ENCODE results near the gene ING1. TPM values are rescaled to one million over a fixed set of nuclear protein-coding genes. Genes with fewer than 3 reads are reported as not detected.

Gene ING1
- total RNA-seq, 1 donor from 2014 or later: 26.0 TPM

GRCh38 chr13:110772091-110772984, 58.8 kb downstream of the ING1 start:
- DNase-seq: no peak

Other genes with a start within 250 kb of the ING1 start
- gene RAB20, start 152.0 kb upstream of the ING1 start, total RNA-seq: 6.6 TPM
- gene NAXD, start 98.2 kb upstream of the ING1 start, total RNA-seq: 21.4 TPM
- 77.1 TPM for gene CARS2, start 7.6 kb upstream of the ING1 start, total RNA-seq
- 201 TPM for gene ANKRD10, start 201.4 kb downstream of the ING1 start, total RNA-seq